Neural cell (in vitro differentiated cells): ENCODE results near the gene NFX1. TPM values are rescaled to one million over a fixed set of nuclear protein-coding genes. Genes with fewer than 3 reads are reported as not detected.
"Not testable (repeated sequence)": the region's sequence is repeated elsewhere in the genome, so short reads cannot be mapped to it uniquely, and the experiment has no call there.

ENCODE experiments used
- H2AFZ ChIP-seq: fragments of 200-600, 300-800 bp; sonication (generic), shearing (Covaris generic); 2 replicates; pipeline ENCODE4 v1.6.0; 2014; ENCODE audit warnings: low read depth, mild to moderate bottlenecking, antibody characterized with exemption, low read length, moderate library complexity
- H3F3A ChIP-seq: fragments of 200-600 bp; shearing (Covaris generic); 2 replicates; pipeline ENCODE4 v1.6.1; 2016; ENCODE audit warnings: mild to moderate bottlenecking, moderate library complexity, mixed read lengths, antibody characterized with exemption, low read length; ENCODE audit not compliant: insufficient read depth, poor library complexity, severe bottlenecking
- H3K27ac ChIP-seq: fragments of 200-600, 300-800 bp; sonication (generic), shearing (Covaris generic); 2 replicates; pipeline ENCODE4 v1.5.1; 2014; ENCODE audit warnings: mild to moderate bottlenecking, low read length, moderate library complexity
- H3K27me3 ChIP-seq: fragments of 300-800, 200-600 bp; sonication (generic), shearing (Covaris generic); 2 replicates; pipeline ENCODE4 v1.6.0; 2014; ENCODE audit warnings: mild to moderate bottlenecking, low read depth, low read length, moderate library complexity; ENCODE audit not compliant: insufficient read depth
- H3K36me3 ChIP-seq: fragments of 300-800, 200-600 bp; sonication (generic), shearing (Covaris generic); 2 replicates; pipeline ENCODE4 v1.5.1; 2014; ENCODE audit warnings: mild to moderate bottlenecking, antibody characterized with exemption, low read length, moderate library complexity; ENCODE audit not compliant: insufficient read depth
- H3K4me2 ChIP-seq: fragments of 300-800, 200-600 bp; sonication (generic), shearing (Covaris generic); 2 replicates; pipeline ENCODE4 v1.6.0; 2014; ENCODE audit warnings: mild to moderate bottlenecking, low read length
- H3K4me3 ChIP-seq: fragments of 300-800, 200-600 bp; sonication (generic), shearing (Covaris generic); 2 replicates; pipeline ENCODE4 v1.5.1; 2014; ENCODE audit warnings: mild to moderate bottlenecking, low read length, moderate library complexity
- H3K79me2 ChIP-seq: fragments of 200-600 bp; shearing (Covaris generic); replicated peaks from 2 replicates; pipeline ENCODE4 v1.6.0; 2014; ENCODE audit warnings: mild to moderate bottlenecking, low read length, moderate library complexity; ENCODE audit not compliant: insufficient read depth
- H3K9ac ChIP-seq: fragments of 300-800, 200-600 bp; sonication (generic), shearing (Covaris generic); 2 replicates; pipeline ENCODE4 v1.6.1; 2016; ENCODE audit warnings: mild to moderate bottlenecking, low read length, mixed read lengths
- H3K9me2 ChIP-seq: fragments of 200-600 bp; shearing (Covaris generic); 2 replicates; pipeline ENCODE4 v1.6.1; 2016; ENCODE audit warnings: mild to moderate bottlenecking, low read length, mixed read lengths; ENCODE audit not compliant: insufficient read depth
- H3K9me3 ChIP-seq: fragments of 200-600, 300-800 bp; sonication (generic), shearing (Covaris generic); 2 replicates; pipeline ENCODE4 v1.6.1; 2016; ENCODE audit warnings: mild to moderate bottlenecking, mixed run types, low read length, moderate library complexity, mixed read lengths
- H4K20me1 ChIP-seq: fragments of 200-600 bp; shearing (Covaris generic); 2 replicates; pipeline ENCODE4 v1.6.1; 2016; ENCODE audit warnings: mild to moderate bottlenecking, mixed run types; ENCODE audit not compliant: insufficient read depth
- EP300 ChIP-seq: fragments of 450-650 bp; conservative IDR thresholded peaks from 2 replicates; pipeline ENCODE4 v1.6.1; 2014; ENCODE audit warnings: antibody characterized with exemption, mild to moderate bottlenecking, moderate library complexity; ENCODE audit not compliant: poor library complexity, severe bottlenecking
- EZH2 ChIP-seq: fragments of 200-600, 300-800 bp; shearing (Covaris generic), sonication (generic); IDR thresholded peaks from 2 replicates; pipeline ENCODE4 v1.6.1; 2014; ENCODE audit warnings: antibody characterized with exemption, low read length, borderline replicate concordance, mild to moderate bottlenecking; ENCODE audit not compliant: insufficient read depth, poor library complexity, severe bottlenecking
- POLR2AphosphoS5 ChIP-seq: IDR thresholded peaks from 2 replicates; pipeline ENCODE4 v1.6.1; 2012
- RAD21 ChIP-seq: fragments of 450-650 bp; conservative IDR thresholded peaks from 2 replicates; pipeline ENCODE4 v1.6.1; 2014; ENCODE audit warnings: antibody characterized with exemption, mild to moderate bottlenecking, moderate library complexity
- SMC3 ChIP-seq: fragments of 450-650 bp; conservative IDR thresholded peaks from 2 replicates; pipeline ENCODE4 v1.6.1; 2014; ENCODE audit warnings: antibody characterized with exemption, mild to moderate bottlenecking, moderate library complexity; ENCODE audit not compliant: poor library complexity
- TAF1 ChIP-seq: IDR thresholded peaks from 2 replicates; pipeline ENCODE4 v1.6.1; 2012; ENCODE audit warnings: low read depth
- polyA plus RNA-seq: library from polyadenylated mRNA; depleted of rRNA; stranded (reverse); fragments of >200 nt; gene quantifications from 2 replicates; pipeline ENCODE4 v1.2.3, GENCODE V29; 2014
- TF ChIP-seq, protein P1 (sequence below): IDR thresholded peaks from 2 replicates; pipeline ENCODE4 v1.6.1; 2012; ENCODE audit warnings: borderline replicate concordance
- TF ChIP-seq, protein P2 (sequence below): fragments of 450-650 bp; IDR thresholded peaks from 2 replicates; pipeline ENCODE4 v1.5.1; 2014; ENCODE audit warnings: antibody characterized with exemption, mild to moderate bottlenecking, moderate library complexity; ENCODE audit not compliant: poor library complexity, severe bottlenecking

Gene NFX1
- polyA plus RNA-seq, 1 donor from 2014 or later = 14.7 TPM

DNA sequence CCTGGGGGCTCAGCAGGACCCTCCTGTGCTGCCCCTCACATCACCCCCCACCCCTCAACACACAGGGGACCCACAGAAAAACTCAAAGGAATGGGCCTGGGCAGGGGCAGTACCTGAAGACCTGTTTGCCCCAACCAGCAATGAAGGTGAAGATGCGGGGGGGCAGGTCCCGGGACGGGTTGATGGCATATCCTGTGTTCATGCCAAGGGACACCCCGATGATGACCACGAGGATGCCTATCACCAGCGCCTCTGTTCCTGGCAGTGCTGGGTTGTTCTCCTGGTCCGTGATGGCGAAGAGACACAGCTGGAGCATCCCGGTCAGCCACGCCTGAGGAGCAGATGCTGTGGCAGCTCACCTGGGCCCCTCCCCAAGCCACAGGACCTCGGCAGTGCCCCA, 95.2 kb downstream of the NFX1 start:
- not testable (repeated sequence) for H4K20me1 ChIP-seq, H3K27me3 ChIP-seq, H3K4me2 ChIP-seq, H3K9me2 ChIP-seq, H3K4me3 ChIP-seq, H3F3A ChIP-seq, H3K9me3 ChIP-seq, H3K79me2 ChIP-seq, H3K36me3 ChIP-seq, H2AFZ ChIP-seq, H3K27ac ChIP-seq, H3K9ac ChIP-seq

DNA sequence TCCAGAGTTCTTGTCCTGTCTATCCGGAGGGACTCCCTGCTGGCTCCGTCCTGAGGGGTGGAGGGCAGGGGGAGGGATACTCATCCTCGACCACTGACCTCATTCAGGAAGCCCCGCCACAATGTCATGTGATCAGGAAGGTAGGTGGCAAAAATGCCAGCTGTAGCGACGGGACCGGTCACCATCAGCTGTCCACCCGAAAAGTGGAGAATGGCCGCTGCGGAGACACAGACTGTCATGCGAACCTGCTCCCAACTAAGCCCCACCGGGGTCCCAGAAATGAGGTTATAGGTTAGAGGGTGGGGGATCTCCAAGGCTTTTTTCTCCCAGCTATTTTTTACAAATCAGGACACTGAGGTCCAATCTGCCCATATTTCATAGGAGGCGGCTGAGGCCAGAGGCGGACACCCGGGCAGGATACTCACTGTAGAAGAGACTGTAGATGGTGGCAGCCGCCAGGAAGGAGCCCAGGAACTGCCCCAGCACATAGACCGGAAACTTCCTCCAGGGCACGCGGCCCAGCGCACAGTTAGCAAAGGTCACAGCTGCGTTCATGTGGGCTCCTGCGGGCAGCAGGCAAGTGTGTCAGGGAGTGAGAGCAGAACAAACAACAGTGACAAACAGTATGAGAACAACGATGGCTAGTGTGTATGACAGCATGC, 95.8 kb downstream of the NFX1 start:
- H3K9ac ChIP-seq, H3K4me3 ChIP-seq, H3K9me3 ChIP-seq, H3K27ac ChIP-seq, H3K79me2 ChIP-seq, H3F3A ChIP-seq, H4K20me1 ChIP-seq, H2AFZ ChIP-seq, H3K36me3 ChIP-seq, H3K4me2 ChIP-seq, H3K9me2 ChIP-seq, H3K27me3 ChIP-seq: not testable (repeated sequence)

DNA sequence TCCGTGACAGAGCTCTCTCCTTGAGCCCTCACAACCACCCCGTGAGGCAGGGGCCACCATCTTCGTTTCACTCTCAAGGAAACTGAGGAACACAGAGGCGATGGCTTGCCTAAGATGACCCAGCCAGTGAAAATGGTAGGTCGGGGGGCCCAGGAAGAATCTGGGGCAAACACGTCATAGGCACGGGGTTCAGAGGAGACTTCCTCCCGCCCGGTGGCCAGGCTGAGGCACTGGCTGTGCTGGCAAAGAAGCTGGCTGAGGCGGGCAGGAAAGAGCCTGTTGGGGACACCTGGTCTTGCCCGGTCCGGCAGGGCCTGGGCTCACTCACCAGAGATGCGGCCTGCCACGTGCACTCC, 96.3 kb downstream of the NFX1 start:
- not testable (repeated sequence) for H3K27ac ChIP-seq, H3K27me3 ChIP-seq, H3K9me2 ChIP-seq, H3K36me3 ChIP-seq, H3K9me3 ChIP-seq, H2AFZ ChIP-seq, H4K20me1 ChIP-seq, H3K4me2 ChIP-seq, H3F3A ChIP-seq, H3K79me2 ChIP-seq, H3K4me3 ChIP-seq, H3K9ac ChIP-seq

DNA sequence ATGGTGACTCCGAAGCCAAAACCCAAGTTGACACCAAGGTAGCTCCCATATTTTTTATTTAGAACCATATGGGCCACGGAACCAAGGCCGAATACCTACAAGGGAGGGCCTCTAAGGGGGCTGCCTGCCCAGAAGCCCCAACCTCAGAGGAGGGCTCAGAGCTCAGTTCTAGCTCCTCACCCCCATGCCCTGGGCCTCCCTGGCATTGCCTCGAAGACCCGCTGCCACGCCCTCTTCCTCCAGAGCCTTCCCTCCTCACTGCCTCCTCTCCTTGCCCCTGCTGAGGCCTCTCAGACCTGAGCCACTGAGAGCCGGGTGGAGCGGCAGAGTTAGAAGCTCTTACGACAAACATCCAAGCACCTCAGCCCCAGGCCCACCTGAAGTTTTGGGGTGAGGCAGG, 96.7 kb downstream of the NFX1 start:
- not testable (repeated sequence) for H3K36me3 ChIP-seq, H3K27ac ChIP-seq, H4K20me1 ChIP-seq, H3K4me3 ChIP-seq, H3K4me2 ChIP-seq, H3K9ac ChIP-seq, H3K79me2 ChIP-seq, H3F3A ChIP-seq, H3K9me2 ChIP-seq, H3K9me3 ChIP-seq, H2AFZ ChIP-seq, H3K27me3 ChIP-seq

DNA sequence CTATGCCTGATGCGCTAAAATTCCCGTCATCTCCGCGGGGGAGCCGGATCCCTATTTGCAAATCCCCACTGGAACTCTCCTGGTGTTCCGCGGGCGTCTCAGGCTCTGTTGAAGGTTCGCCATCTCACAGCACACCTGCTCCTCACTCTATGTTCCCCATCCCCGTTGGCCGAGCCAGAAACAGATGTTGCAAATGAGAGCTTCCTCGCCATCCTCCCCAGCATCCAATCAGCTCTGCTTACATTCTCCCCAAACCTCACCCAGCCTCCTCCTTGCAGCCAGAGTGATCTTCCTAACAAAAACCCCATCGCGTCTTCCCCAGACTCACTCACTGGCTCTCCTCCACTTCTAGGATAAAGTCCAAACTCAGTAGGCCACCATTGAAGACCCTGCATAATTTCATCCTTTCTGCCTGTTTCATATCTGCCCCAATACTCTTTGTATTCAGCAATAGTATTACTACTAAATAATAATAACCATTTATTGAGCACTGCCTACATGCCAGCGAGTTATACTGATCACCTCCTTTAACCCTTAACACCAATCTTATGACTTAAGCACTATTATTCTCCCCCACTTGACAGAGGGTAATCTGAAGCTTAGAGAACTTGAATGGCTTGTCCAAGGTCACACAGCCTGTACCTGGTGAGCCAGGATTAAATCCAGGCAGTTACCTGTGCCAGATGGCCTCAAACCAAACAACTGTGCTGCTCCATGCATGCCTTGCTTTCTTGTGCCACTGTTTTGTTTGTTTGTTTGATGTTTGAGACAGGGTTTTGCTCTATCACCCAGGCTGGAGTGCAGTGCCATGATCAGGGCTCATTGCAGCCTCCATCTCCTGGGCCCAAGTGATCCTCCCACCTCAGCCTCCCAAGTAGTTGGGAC, 98.0 kb downstream of the NFX1 start:
- H3K79me2 ChIP-seq = no peaks in the 10 kb centered on the region
- H3K4me2 ChIP-seq = no peak overlapping the region
- H2AFZ ChIP-seq = no peak overlapping the region
- no peaks in the 10 kb centered on the region for H3K36me3 ChIP-seq
- no peaks in the 10 kb centered on the region for H4K20me1 ChIP-seq
- H3K9me2 ChIP-seq = no peaks in the 10 kb centered on the region
- no peak overlapping the region for H3K9ac ChIP-seq
- H3K27ac ChIP-seq = no peak overlapping the region
- no peak overlapping the region for H3K4me3 ChIP-seq
- no peaks in the 10 kb centered on the region for H3K9me3 ChIP-seq
- H3K27me3 ChIP-seq = no peaks in the 10 kb centered on the region
- H3F3A ChIP-seq = no peaks in the 10 kb centered on the region
- TF ChIP-seq TAF1 (no peak), SMC3 (no peak), RAD21 (no peak), EZH2 (no peak), POLR2AphosphoS5 (no peak), EP300 (no peak)
- TF ChIP-seq, protein P1, sequence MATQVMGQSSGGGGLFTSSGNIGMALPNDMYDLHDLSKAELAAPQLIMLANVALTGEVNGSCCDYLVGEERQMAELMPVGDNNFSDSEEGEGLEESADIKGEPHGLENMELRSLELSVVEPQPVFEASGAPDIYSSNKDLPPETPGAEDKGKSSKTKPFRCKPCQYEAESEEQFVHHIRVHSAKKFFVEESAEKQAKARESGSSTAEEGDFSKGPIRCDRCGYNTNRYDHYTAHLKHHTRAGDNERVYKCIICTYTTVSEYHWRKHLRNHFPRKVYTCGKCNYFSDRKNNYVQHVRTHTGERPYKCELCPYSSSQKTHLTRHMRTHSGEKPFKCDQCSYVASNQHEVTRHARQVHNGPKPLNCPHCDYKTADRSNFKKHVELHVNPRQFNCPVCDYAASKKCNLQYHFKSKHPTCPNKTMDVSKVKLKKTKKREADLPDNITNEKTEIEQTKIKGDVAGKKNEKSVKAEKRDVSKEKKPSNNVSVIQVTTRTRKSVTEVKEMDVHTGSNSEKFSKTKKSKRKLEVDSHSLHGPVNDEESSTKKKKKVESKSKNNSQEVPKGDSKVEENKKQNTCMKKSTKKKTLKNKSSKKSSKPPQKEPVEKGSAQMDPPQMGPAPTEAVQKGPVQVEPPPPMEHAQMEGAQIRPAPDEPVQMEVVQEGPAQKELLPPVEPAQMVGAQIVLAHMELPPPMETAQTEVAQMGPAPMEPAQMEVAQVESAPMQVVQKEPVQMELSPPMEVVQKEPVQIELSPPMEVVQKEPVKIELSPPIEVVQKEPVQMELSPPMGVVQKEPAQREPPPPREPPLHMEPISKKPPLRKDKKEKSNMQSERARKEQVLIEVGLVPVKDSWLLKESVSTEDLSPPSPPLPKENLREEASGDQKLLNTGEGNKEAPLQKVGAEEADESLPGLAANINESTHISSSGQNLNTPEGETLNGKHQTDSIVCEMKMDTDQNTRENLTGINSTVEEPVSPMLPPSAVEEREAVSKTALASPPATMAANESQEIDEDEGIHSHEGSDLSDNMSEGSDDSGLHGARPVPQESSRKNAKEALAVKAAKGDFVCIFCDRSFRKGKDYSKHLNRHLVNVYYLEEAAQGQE = no peak
- TF ChIP-seq, protein P2, sequence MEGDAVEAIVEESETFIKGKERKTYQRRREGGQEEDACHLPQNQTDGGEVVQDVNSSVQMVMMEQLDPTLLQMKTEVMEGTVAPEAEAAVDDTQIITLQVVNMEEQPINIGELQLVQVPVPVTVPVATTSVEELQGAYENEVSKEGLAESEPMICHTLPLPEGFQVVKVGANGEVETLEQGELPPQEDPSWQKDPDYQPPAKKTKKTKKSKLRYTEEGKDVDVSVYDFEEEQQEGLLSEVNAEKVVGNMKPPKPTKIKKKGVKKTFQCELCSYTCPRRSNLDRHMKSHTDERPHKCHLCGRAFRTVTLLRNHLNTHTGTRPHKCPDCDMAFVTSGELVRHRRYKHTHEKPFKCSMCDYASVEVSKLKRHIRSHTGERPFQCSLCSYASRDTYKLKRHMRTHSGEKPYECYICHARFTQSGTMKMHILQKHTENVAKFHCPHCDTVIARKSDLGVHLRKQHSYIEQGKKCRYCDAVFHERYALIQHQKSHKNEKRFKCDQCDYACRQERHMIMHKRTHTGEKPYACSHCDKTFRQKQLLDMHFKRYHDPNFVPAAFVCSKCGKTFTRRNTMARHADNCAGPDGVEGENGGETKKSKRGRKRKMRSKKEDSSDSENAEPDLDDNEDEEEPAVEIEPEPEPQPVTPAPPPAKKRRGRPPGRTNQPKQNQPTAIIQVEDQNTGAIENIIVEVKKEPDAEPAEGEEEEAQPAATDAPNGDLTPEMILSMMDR = no peak
